Measurements from ENCODE around the gene ARHGAP6. TPM values are rescaled to one million over a fixed set of nuclear protein-coding genes. Genes with fewer than 3 reads are reported as not detected.
"Not testable (repeated sequence)": the region's sequence is repeated elsewhere in the genome, so short reads cannot be mapped to it uniquely, and the experiment has no call there.

Gene ARHGAP6
- polyA plus RNA-seq, 2 of the 4 experiments (the other 2 are of a cell fraction): 0.04 TPM; not detected in 1

GRCh38 chrX:11364835-11365234, 300.9 kb downstream of the ARHGAP6 start:
- FAIRE-seq: no peak
- WGBS (ENCODE audit: missing lambda C conversion rate): 79% methylated on average over 3 of the region's 3 CpGs
- DNase-seq (ENCODE audit: low read depth in 1 of 2, low spot score in 1 of 2): no peak
- Histone ChIP-seq H3K27ac (no peak overlapping the region), H3K4me1 (no peaks in the 10 kb centered on the region), H3K9me3 (no peaks in the 10 kb centered on the region), H3K4me2 (no peak overlapping the region), H3K4me3 (no peak overlapping the region)
- CTCF ChIA-PET: no interaction called here
- POLR2A ChIA-PET: no interaction called here
- no peak for ATAC-seq
- TF ChIP-seq CEBPB (IDR thresholded peaks at IDR 0.05): no peak
- TF ChIP-seq, protein P1, sequence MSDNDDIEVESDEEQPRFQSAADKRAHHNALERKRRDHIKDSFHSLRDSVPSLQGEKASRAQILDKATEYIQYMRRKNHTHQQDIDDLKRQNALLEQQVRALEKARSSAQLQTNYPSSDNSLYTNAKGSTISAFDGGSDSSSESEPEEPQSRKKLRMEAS (IDR thresholded peaks at IDR 0.05): no peak
- no peak for TF ChIP-seq NR3C1 (IDR thresholded peaks at IDR 0.05)
- no peak for TF ChIP-seq PBX3 (IDR thresholded peaks at IDR 0.05)
- TF ChIP-seq, protein P2, sequence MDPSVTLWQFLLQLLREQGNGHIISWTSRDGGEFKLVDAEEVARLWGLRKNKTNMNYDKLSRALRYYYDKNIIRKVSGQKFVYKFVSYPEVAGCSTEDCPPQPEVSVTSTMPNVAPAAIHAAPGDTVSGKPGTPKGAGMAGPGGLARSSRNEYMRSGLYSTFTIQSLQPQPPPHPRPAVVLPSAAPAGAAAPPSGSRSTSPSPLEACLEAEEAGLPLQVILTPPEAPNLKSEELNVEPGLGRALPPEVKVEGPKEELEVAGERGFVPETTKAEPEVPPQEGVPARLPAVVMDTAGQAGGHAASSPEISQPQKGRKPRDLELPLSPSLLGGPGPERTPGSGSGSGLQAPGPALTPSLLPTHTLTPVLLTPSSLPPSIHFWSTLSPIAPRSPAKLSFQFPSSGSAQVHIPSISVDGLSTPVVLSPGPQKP (IDR thresholded peaks at IDR 0.05; ENCODE audit: low read depth, low read length): no peak
- no peak for TF ChIP-seq CBX2 (IDR thresholded peaks at IDR 0.05; ENCODE audit: borderline replicate concordance, low read depth)
- TF ChIP-seq SREBF2 (IDR thresholded peaks at IDR 0.05): no peak
- no peak for TF ChIP-seq BHLHE40 (IDR thresholded peaks at IDR 0.05; ENCODE audit: low read depth, low read length)

GRCh38 chrX:11363825-11364224, 301.9 kb downstream of the ARHGAP6 start:
- FAIRE-seq; H3K27ac ChIP-seq; H3K4me1 ChIP-seq; DNase-seq (ENCODE audit: low read depth in 1 of 2, low spot score in 1 of 2); POLR2A ChIA-PET; ATAC-seq; CTCF ChIA-PET; H3K4me3 ChIP-seq; H3K4me2 ChIP-seq; H3K9me3 ChIP-seq: not testable (repeated sequence)
- 5% methylated on average over 1 of the region's 1 CpG for WGBS (ENCODE audit: missing lambda C conversion rate)

DNA sequence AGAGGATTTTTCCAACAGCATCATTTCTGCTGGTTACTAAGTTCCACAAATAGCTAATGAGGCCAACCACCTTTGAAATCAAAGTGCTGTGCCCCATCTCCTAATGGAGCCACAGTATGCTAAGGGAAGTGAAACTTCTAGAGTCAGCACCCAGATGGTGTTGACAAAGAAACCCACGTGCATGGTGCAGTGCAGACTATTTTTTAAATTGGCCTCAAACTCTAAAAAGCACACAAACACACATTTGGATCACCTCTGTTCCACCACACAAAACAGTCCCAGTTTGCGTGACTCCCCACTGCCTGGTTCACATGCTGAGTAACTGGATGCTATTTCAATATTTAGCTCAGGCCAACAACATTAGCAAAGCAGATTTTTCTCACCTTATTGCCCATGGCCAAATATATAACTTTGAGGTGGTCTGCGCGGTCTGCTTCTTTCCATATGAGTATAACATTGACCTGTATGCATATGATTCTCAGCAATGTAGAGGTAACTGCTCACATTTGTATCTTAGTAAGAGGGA, 302.6 kb downstream of the ARHGAP6 start:
- WGBS (ENCODE audit: missing lambda C conversion rate): 71% methylated on average over 4 of the region's 4 CpGs
- CTCF ChIA-PET: no interaction called here
- H3K4me3 ChIP-seq: no peak overlapping the region
- no peak overlapping the region for H3K4me2 ChIP-seq
- H3K27ac ChIP-seq: no peak overlapping the region
- POLR2A ChIA-PET: no interaction called here
- no peak for TF ChIP-seq MYC (IDR thresholded peaks at IDR 0.05; ENCODE audit: borderline replicate concordance, low read length)
- TF ChIP-seq EP300 (IDR thresholded peaks at IDR 0.05): no peak
- no peak for TF ChIP-seq PHF8 (IDR thresholded peaks at IDR 0.05; ENCODE audit: borderline replicate concordance, low read depth)
- no peak for TF ChIP-seq RCOR1 (IDR thresholded peaks at IDR 0.05; ENCODE audit: low read depth, low read length)
- no peak for TF ChIP-seq EHF (CRISPR knock-in tag; IDR thresholded peaks at IDR 0.05)
- no peak for TF ChIP-seq FOSL2 (IDR thresholded peaks at IDR 0.05)
- TF ChIP-seq FOSL2 (CRISPR knock-in tag; IDR thresholded peaks at IDR 0.05): no peak
- TF ChIP-seq NFE2L2 (conservative IDR thresholded peaks at IDR 0.05; ENCODE audit: low read length): no peak
- no peak for TF ChIP-seq TP53 (CRISPR knock-in tag; IDR thresholded peaks at IDR 0.05)
- no peak for TF ChIP-seq GATA3 (IDR thresholded peaks at IDR 0.05; ENCODE audit: borderline replicate concordance)
- no peak for TF ChIP-seq TFCP2L1 (CRISPR knock-in tag; IDR thresholded peaks at IDR 0.05)
- no peak for TF ChIP-seq ZC3H11A (IDR thresholded peaks at IDR 0.05)
- TF ChIP-seq, protein P3, sequence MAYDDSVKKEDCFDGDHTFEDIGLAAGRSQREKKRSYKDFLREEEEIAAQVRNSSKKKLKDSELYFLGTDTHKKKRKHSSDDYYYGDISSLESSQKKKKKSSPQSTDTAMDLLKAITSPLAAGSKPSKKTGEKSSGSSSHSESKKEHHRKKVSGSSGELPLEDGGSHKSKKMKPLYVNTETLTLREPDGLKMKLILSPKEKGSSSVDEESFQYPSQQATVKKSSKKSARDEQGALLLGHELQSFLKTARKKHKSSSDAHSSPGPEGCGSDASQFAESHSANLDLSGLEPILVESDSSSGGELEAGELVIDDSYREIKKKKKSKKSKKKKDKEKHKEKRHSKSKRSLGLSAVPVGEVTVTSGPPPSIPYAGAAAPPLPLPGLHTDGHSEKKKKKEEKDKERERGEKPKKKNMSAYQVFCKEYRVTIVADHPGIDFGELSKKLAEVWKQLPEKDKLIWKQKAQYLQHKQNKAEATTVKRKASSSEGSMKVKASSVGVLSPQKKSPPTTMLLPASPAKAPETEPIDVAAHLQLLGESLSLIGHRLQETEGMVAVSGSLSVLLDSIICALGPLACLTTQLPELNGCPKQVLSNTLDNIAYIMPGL (CRISPR knock-in tag; IDR thresholded peaks at IDR 0.05; ENCODE audit: borderline replicate concordance): no peak
- TF ChIP-seq HEYL (CRISPR knock-in tag; IDR thresholded peaks at IDR 0.05): no peak
- TF ChIP-seq CBX8 (IDR thresholded peaks at IDR 0.05): no peak
- no peak for TF ChIP-seq HDAC2 (IDR thresholded peaks at IDR 0.05)
- no peak for TF ChIP-seq POLR2AphosphoS2 (conservative IDR thresholded peaks at IDR 0.05; ENCODE audit: low read length)
- no peaks in the 10 kb centered on the region for H3K4me1 ChIP-seq
- FAIRE-seq (no peak), ATAC-seq (no peak), DNase-seq (ENCODE audit: low read depth in 1 of 2, low spot score in 1 of 2) (no peak)
- no peaks in the 10 kb centered on the region for H3K9me3 ChIP-seq

- 3% methylated on average over 3 of the region's 3 CpGs for WGBS (ENCODE audit: missing lambda C conversion rate)
- H3K9me3 ChIP-seq; ATAC-seq; H3K4me2 ChIP-seq; CTCF ChIA-PET; POLR2A ChIA-PET; FAIRE-seq; H3K4me3 ChIP-seq; H3K27ac ChIP-seq; H3K4me1 ChIP-seq; DNase-seq (ENCODE audit: low read depth in 1 of 2, low spot score in 1 of 2): not testable (repeated sequence)
These were observed 304.1 kb downstream of the ARHGAP6 start for GRCh38 chrX:11361666-11362065.

DNA sequence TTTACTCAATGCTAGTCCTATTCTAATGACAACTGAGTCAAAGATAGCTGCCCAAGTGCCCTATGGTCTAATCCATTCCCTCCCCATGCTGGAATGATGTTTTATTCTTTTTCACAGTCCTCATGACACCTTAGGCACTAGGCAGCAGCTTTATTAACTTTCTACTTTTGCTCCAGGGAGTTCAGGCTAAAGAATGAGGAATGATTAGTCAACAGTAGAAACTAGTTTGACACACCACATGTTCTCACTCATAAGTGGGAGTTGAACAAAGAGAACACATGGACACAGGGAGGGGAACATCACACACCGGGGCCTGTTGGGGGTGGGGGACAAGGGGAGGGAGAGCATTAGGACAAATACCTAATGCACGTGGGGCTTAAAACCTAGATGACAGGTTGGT, 309.8 kb downstream of the ARHGAP6 start:
- H3K9me3 ChIP-seq; POLR2A ChIA-PET; H3K4me1 ChIP-seq; DNase-seq (ENCODE audit: low read depth in 1 of 2, low spot score in 1 of 2); H3K4me2 ChIP-seq; H3K4me3 ChIP-seq; ATAC-seq; H3K27ac ChIP-seq; FAIRE-seq: not testable (repeated sequence)
- WGBS (ENCODE audit: missing lambda C conversion rate): no CpG with 5 or more reads among the region's 2 CpGs
- CTCF ChIA-PET: interaction anchor here (1.6 kb wide), 1 partner anchor 14 kb away, joined by 3 read pairs; no protein-coding TSS in a partner anchor

Data from A549 (cell line).